Esophagus squamous epithelium (tissue), 5 donors: ENCODE measurements around the gene MORF4L2. TPM values are rescaled to one million over a fixed set of nuclear protein-coding genes. Genes with fewer than 3 reads are reported as not detected.

Experiments used
- DNase-seq: peaks from one replicate; lab custom pipeline; 2025; lab: John Stamatoyannopoulos, UW
- H3K27ac ChIP-seq, 4 donors: fragments of 200-600 bp; sonication (generic); one replicate each; pipeline ENCODE4 v1.5.1; 2016 to 2019; ENCODE audit warnings: mild to moderate bottlenecking in 1 of 4
- H3K27me3 ChIP-seq, 4 donors: fragments of 200-600 bp; sonication (generic); 1 replicate in 3 of 4; 2 replicates in 1 of 4; pipeline versions ENCODE4 v1.5.1 to v1.6.0; 2017 to 2021; ENCODE audit warnings: antibody characterized with exemption in 1 of 4
- H3K36me3 ChIP-seq, 3 donors: fragments of 200-600 bp; sonication (generic); one replicate each; pipeline ENCODE4 v1.5.1; 2016 to 2019
- H3K4me1 ChIP-seq, 3 donors: fragments of 200-600 bp; sonication (generic); one replicate each; pipeline ENCODE4 v1.5.1; 2017 to 2019
- H3K4me3 ChIP-seq, 4 donors: fragments of 200-600 bp; sonication (generic); 1 replicate in 3 of 4; 2 replicates in 1 of 4; pipeline ENCODE4 v1.5.1; 2016 to 2019; ENCODE audit warnings: mild to moderate bottlenecking in 2 of 4, moderate library complexity in 1 of 4
- H3K9me3 ChIP-seq, 3 donors: fragments of 200-600 bp; sonication (generic); one replicate each; pipeline ENCODE4 v1.5.1; 2016 to 2019
- POLR2A ChIP-seq, 4 donors: fragments of 450-650 bp; IDR thresholded peaks; one replicate each; pipeline ENCODE4 v1.6.1; 2017; ENCODE audit warnings: antibody characterized with exemption in 4 of 4, mild to moderate bottlenecking in 4 of 4, moderate library complexity in 3 of 4
- WGBS, 2 donors: methylation state at CpG; one replicate each; pipeline ENCODE4 v1.1.5; 2018; 5-methylcytosine and 5-hydroxymethylcytosine counted together
- intact Hi-C: fragments of 100-400 bp; cut with DNase I; formaldehyde crosslinking; loops from one replicate; pipeline ENCODE4 v1.15.0; 2022
- total RNA-seq, 4 donors: library from RNA; depleted of rRNA; stranded (reverse); fragments of >200 nt; gene quantifications; one replicate each; pipeline ENCODE4 v1.1.0, GENCODE V29; 2016
- TF ChIP-seq, protein P1 (sequence below), 6 experiments: fragments of 450-650 bp in 4 of 6; fragments of 200-600 bp in 2 of 6; sonication (generic) in 2 of 6; IDR thresholded peaks; one replicate each; pipeline ENCODE4 v1.5.1; 2016 to 2019; ENCODE audit warnings: antibody characterized with exemption in 6 of 6, mild to moderate bottlenecking in 4 of 6, moderate library complexity in 4 of 6
- donor health status: DM: yes; HTN: yes; CAD: no.

The MORF4L2 gene
- total RNA-seq, 4 donors from 2014 or later, result 189 to 240 (median 235) TPM

GRCh38 chrX:103730147-103730795, 43.8 kb upstream of the MORF4L2 start:
- no peaks in the 10 kb centered on the region for H3K9me3 ChIP-seq
- H3K27ac ChIP-seq, result peak overlapping the region in 3 of 4 donors; percentile 10 to 49 (median 39)
- DNase-seq, result no peak
- no peaks in the 10 kb centered on the region for H3K36me3 ChIP-seq
- H3K4me1 ChIP-seq, result peaks cover 0 to 11% (median 0%) of the 10 kb centered on the region in 3 donors
- intact Hi-C loops, result no loop called here
- no peak overlapping the region for H3K4me3 ChIP-seq
- TF ChIP-seq, protein P1, sequence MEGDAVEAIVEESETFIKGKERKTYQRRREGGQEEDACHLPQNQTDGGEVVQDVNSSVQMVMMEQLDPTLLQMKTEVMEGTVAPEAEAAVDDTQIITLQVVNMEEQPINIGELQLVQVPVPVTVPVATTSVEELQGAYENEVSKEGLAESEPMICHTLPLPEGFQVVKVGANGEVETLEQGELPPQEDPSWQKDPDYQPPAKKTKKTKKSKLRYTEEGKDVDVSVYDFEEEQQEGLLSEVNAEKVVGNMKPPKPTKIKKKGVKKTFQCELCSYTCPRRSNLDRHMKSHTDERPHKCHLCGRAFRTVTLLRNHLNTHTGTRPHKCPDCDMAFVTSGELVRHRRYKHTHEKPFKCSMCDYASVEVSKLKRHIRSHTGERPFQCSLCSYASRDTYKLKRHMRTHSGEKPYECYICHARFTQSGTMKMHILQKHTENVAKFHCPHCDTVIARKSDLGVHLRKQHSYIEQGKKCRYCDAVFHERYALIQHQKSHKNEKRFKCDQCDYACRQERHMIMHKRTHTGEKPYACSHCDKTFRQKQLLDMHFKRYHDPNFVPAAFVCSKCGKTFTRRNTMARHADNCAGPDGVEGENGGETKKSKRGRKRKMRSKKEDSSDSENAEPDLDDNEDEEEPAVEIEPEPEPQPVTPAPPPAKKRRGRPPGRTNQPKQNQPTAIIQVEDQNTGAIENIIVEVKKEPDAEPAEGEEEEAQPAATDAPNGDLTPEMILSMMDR (IDR thresholded peaks at IDR 0.05), result no peak
- TF ChIP-seq POLR2A (IDR thresholded peaks at IDR 0.05), result no peak
- H3K27me3 ChIP-seq, result peaks cover 0 to 4% (median 0%) of the 10 kb centered on the region in 4 donors
- whole genome bisulfite sequencing, 2 donors, result 60 to 66% methylated on average over 2 to 3 of the region's 3 CpGs

DNA sequence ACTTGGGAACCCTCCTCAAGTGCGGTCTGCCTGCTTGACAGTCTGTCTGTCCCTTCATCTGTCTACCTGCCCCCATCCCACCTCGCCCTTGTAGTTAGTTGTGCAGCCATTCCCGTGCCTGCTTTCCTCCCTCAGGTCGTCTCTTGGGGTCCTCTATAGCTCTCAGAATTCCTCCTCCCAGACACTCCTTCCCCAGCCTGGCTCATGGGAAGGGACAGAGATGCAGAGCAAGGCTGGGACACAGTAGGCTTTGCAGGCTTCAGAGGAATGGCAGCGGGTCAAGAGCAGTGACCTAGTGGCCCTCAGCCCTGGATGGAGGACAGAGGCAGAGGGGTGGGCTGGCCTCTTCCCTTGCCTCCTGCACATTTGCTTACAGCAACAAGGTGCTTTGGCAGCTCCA, 42.5 kb upstream of the MORF4L2 start:
- DNase-seq, result no peak
- intact Hi-C loops, result no loop called here
- H3K4me1 ChIP-seq, result peaks cover 0 to 11% (median 0%) of the 10 kb centered on the region in 3 donors
- WGBS, 2 donors, result 70 to 76% methylated on average over 2 to 3 of the region's 5 CpGs
- H3K36me3 ChIP-seq, result no peaks in the 10 kb centered on the region
- H3K9me3 ChIP-seq, result no peaks in the 10 kb centered on the region
- H3K27me3 ChIP-seq, result peaks cover 0 to 4% (median 0%) of the 10 kb centered on the region in 4 donors
- H3K27ac ChIP-seq, result no peak overlapping the region
- H3K4me3 ChIP-seq, result no peak overlapping the region
- TF ChIP-seq POLR2A (IDR thresholded peaks at IDR 0.05), result no peak
- TF ChIP-seq, protein P1 (IDR thresholded peaks at IDR 0.05), result no peak

- intact Hi-C loops, result no loop called here
- no peaks in the 10 kb centered on the region for H3K36me3 ChIP-seq
- H3K9me3 ChIP-seq, result no peaks in the 10 kb centered on the region
- peaks cover 0 to 11% (median 0%) of the 10 kb centered on the region in 3 donors for H3K4me1 ChIP-seq
- H3K4me3 ChIP-seq, result no peak overlapping the region
- no peak for TF ChIP-seq POLR2A (IDR thresholded peaks at IDR 0.05)
- TF ChIP-seq, protein P1 (IDR thresholded peaks at IDR 0.05), result no peak
- no peak overlapping the region for H3K27ac ChIP-seq
- no peak for DNase-seq
- peaks cover 0 to 4% (median 0%) of the 10 kb centered on the region in 4 donors for H3K27me3 ChIP-seq
- WGBS, 2 donors, result no CpG with 5 or more reads among the region's 4 CpGs
These were observed 40.6 kb upstream of the MORF4L2 start for GRCh38 chrX:103727115-103727514.

DNA sequence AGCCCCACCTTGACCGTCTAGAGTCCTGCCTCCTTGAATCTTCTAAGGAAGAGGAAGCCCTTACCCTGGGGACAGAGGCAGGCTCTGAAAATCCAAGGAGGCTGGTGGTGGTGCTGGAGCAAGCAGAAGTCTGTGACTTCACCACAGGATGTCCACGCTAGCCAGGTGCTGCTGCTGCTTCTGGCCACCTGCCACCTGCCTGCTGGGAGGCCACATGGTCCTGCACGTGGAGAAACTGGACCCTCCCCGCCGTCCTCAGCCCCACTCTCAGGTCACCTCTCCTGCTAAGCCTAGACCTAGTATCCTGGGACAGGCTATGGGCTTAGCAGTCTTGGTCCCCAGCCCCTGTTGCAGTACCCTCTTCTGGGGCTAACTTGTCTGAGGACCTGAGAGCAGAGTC, 40.0 kb upstream of the MORF4L2 start:
- 60% methylated on average over 1 of the region's 5 CpGs; no CpG with 5 or more reads in 1 of the 2 donors for WGBS, 2 donors
- Histone ChIP-seq H3K4me3 (no peak overlapping the region), H3K4me1 (peaks cover 0 to 8% (median 0%) of the 10 kb centered on the region in 3 donors), H3K27ac (no peak overlapping the region), H3K27me3 (peaks cover 0 to 4% (median 0%) of the 10 kb centered on the region in 4 donors), H3K36me3 (no peaks in the 10 kb centered on the region), H3K9me3 (no peaks in the 10 kb centered on the region)
- intact Hi-C loops, result no loop called here
- no peak for TF ChIP-seq POLR2A (IDR thresholded peaks at IDR 0.05)
- TF ChIP-seq, protein P1 (IDR thresholded peaks at IDR 0.05), result no peak
- DNase-seq, result no peak

DNA sequence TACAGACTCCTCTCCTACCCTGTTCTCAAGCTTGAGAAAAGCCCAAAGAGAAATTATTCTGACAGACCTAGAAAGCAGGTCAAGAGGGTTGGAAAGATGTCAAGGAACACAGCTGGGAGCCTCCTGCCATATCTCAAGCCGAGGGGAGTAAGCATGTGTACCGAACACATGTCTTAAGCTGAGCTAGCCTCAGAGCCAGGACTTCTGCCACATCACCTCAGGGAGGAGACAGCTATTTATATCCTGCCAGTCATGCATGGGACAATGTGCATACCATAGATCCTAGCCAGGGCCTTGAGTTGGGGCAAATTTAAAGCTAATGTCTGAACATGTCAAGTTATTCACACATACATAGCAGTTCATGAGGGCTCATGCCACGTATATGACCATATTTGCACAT, 36.0 kb upstream of the MORF4L2 start:
- intact Hi-C loops, result no loop called here
- TF ChIP-seq, protein P1 (IDR thresholded peaks at IDR 0.05), result no peak
- no peak for TF ChIP-seq POLR2A (IDR thresholded peaks at IDR 0.05)
- H3K4me3 ChIP-seq, result no peak overlapping the region
- H3K9me3 ChIP-seq, result no peaks in the 10 kb centered on the region
- 20 to 49% methylated on average over 2 to 3 of the region's 3 CpGs for WGBS, 2 donors
- no peak for DNase-seq
- H3K4me1 ChIP-seq, result no peaks in the 10 kb centered on the region
- no peak overlapping the region for H3K27ac ChIP-seq
- peaks cover 0 to 4% (median 0%) of the 10 kb centered on the region in 4 donors for H3K27me3 ChIP-seq
- no peaks in the 10 kb centered on the region for H3K36me3 ChIP-seq
